WTC11 (cell line): ENCODE results near the gene OAS1. TPM values are rescaled to one million over a fixed set of nuclear protein-coding genes. Genes with fewer than 3 reads are reported as not detected.

ENCODE experiments used
- ATAC-seq: fragments of 200-7000 bp; cut with Tn5 transposase; 2 replicates; pipeline ENCODE4 v1.10.0; 2021; ENCODE audit warnings: mild to moderate bottlenecking, moderate library complexity
- CTCF ChIA-PET: fragments of 300-600 bp; sonication (Branson Sonifier 250); formaldehyde crosslinking; loops from one replicate; lab custom pipeline; 2021; ENCODE audit warnings: antibody characterized with exemption; lab: Charles Lee
- POLR2A ChIA-PET: fragments of 350-600 bp; sonication (Branson Sonifier 250); formaldehyde crosslinking; loops from one replicate; lab custom pipeline; 2021; ENCODE audit warnings: antibody characterized with exemption; lab: Charles Lee
- DNase-seq: peaks from one replicate; pipeline ENCODE4 v3.0.0; 2021; ENCODE audit warnings: low spot score
- H3K27ac Mint-ChIP-seq: 2 replicates; pipeline ENCODE4 v1.8.0; 2021; ENCODE audit warnings: mixed read lengths
- H3K27me3 Mint-ChIP-seq: 2 replicates; pipeline ENCODE4 v1.8.0; 2021; ENCODE audit warnings: low read depth, mild to moderate bottlenecking, moderate library complexity, mixed read lengths
- H3K36me3 Mint-ChIP-seq: 2 replicates; pipeline ENCODE4 v1.8.0; 2021; ENCODE audit warnings: mixed read lengths
- H3K4me1 Mint-ChIP-seq: 2 replicates; pipeline ENCODE4 v1.8.0; 2022; ENCODE audit warnings: mixed read lengths
- H3K4me3 Mint-ChIP-seq: 2 replicates; pipeline ENCODE4 v1.8.0; 2021; ENCODE audit warnings: mild to moderate bottlenecking, moderate library complexity, mixed read lengths
- H3K9me3 Mint-ChIP-seq: 2 replicates; pipeline ENCODE4 v1.8.0; 2021; ENCODE audit warnings: mixed read lengths
- ARID4B ChIP-seq: sonication (generic); formaldehyde crosslinking; IDR thresholded peaks from 2 replicates; pipeline ENCODE4 v1.8.0; 2023; ENCODE audit warnings: missing genetic modification reagents, mild to moderate bottlenecking, borderline replicate concordance
- CREM ChIP-seq: sonication (generic); formaldehyde crosslinking; IDR thresholded peaks from 2 replicates; pipeline ENCODE4 v1.8.1; 2022; ENCODE audit warnings: mild to moderate bottlenecking, missing genetic modification reagents, moderate library complexity
- E2F5 ChIP-seq: sonication (generic); formaldehyde crosslinking; IDR thresholded peaks from 2 replicates; pipeline ENCODE4 v1.8.1; 2022; ENCODE audit warnings: mild to moderate bottlenecking, moderate library complexity, missing genetic modification reagents
- FOXP1 ChIP-seq: sonication (generic); formaldehyde crosslinking; IDR thresholded peaks from 2 replicates; pipeline ENCODE4 v1.8.0; 2022; ENCODE audit warnings: missing genetic modification reagents, mild to moderate bottlenecking, moderate library complexity, borderline replicate concordance
- NFATC4 ChIP-seq: fragments of 250-450 bp; sonication (Bioruptor Pico); IDR thresholded peaks from 2 replicates; pipeline ENCODE4 v1.9.0; 2021; ENCODE audit warnings: mild to moderate bottlenecking
- NR3C1 ChIP-seq: sonication (generic); formaldehyde crosslinking; conservative IDR thresholded peaks from 2 replicates; pipeline ENCODE4 v1.8.1; 2023; ENCODE audit warnings: low read depth, mild to moderate bottlenecking, missing genetic modification reagents
- SMAD4 ChIP-seq: sonication (generic); formaldehyde crosslinking; IDR thresholded peaks from 2 replicates; pipeline ENCODE4 v1.8.0; 2022; ENCODE audit warnings: mild to moderate bottlenecking, missing genetic modification reagents
- ZNF138 ChIP-seq: sonication (generic); formaldehyde crosslinking; conservative IDR thresholded peaks from 2 replicates; pipeline ENCODE4 v1.8.1; 2022; ENCODE audit warnings: mild to moderate bottlenecking, moderate library complexity, missing genetic modification reagents
- ZNF281 ChIP-seq: sonication (generic); formaldehyde crosslinking; IDR thresholded peaks from 2 replicates; pipeline ENCODE4 v1.8.0; 2023; ENCODE audit warnings: mild to moderate bottlenecking, missing genetic modification reagents
- ZNF423 ChIP-seq: fragments of 250-450 bp; sonication (Bioruptor Pico); IDR thresholded peaks from 2 replicates; pipeline ENCODE4 v2.1.2; 2022; ENCODE audit warnings: mild to moderate bottlenecking, moderate library complexity
- total RNA-seq: library from RNA; stranded (reverse); gene quantifications from 3 replicates; pipeline ENCODE4 v1.2.3, GENCODE V29; 2021
- TF ChIP-seq, protein P1 (sequence below): sonication (generic); formaldehyde crosslinking; IDR thresholded peaks from 2 replicates; pipeline ENCODE4 v1.8.0; 2022; ENCODE audit warnings: mild to moderate bottlenecking, missing genetic modification reagents
- TF ChIP-seq, protein P2 (sequence below): sonication (generic); formaldehyde crosslinking; IDR thresholded peaks from 2 replicates; pipeline ENCODE4 v1.8.0; 2022; ENCODE audit warnings: mild to moderate bottlenecking, missing genetic modification reagents
- TF ChIP-seq, protein P3 (sequence below): sonication (generic); formaldehyde crosslinking; IDR thresholded peaks from 2 replicates; pipeline ENCODE4 v1.8.1; 2023; ENCODE audit warnings: mild to moderate bottlenecking, missing genetic modification reagents, moderate library complexity
- TF ChIP-seq, protein P4 (sequence below): sonication (generic); formaldehyde crosslinking; IDR thresholded peaks from 2 replicates; pipeline ENCODE4 v1.8.1; 2022; ENCODE audit warnings: missing genetic modification reagents, borderline replicate concordance
- TF ChIP-seq, protein P5 (sequence below): sonication (generic); formaldehyde crosslinking; IDR thresholded peaks from 2 replicates; pipeline ENCODE4 v1.8.1; 2022; ENCODE audit warnings: low read depth, missing genetic modification reagents, borderline replicate concordance
- TF ChIP-seq, protein P6 (sequence below): sonication (generic); formaldehyde crosslinking; conservative IDR thresholded peaks from 2 replicates; pipeline ENCODE4 v1.8.1; 2022; ENCODE audit warnings: mild to moderate bottlenecking, missing genetic modification reagents

OAS1 gene
- total RNA-seq, 1 experiment from 2014 or later: 0.24 TPM

GRCh38 chr12:112937741-112938719 is 31.3 kb downstream of the OAS1 start, which contains the start of gene OAS3:
Gene OAS3, plus strand, starts transcription at chr12:112938474. Its CDS starts 57 bp downstream, at chr12:112938531.
- DNase-seq (peak; percentile 41), ATAC-seq (peak; percentile 67)
- Mint-ChIP-seq H3K9me3 (no peaks in the 10 kb centered on the region; the same call in 1 of the 2 replicates), H3K36me3 (no peaks in the 10 kb centered on the region), H3K4me3 (peak within 1 kb of the TSS; percentile 69), H3K4me1 (peaks cover 9% of the 10 kb centered on the region), H3K27ac (no peak within 1 kb of the TSS), H3K27me3 (peaks cover 24% of the 10 kb centered on the region)
- peak; percentile 53; the same call in 1 of the 2 replicates for TF ChIP-seq FOXP1 (CRISPR knock-in tag)
- no peak for TF ChIP-seq ZNF138 (CRISPR knock-in tag)
- TF ChIP-seq, protein P1, sequence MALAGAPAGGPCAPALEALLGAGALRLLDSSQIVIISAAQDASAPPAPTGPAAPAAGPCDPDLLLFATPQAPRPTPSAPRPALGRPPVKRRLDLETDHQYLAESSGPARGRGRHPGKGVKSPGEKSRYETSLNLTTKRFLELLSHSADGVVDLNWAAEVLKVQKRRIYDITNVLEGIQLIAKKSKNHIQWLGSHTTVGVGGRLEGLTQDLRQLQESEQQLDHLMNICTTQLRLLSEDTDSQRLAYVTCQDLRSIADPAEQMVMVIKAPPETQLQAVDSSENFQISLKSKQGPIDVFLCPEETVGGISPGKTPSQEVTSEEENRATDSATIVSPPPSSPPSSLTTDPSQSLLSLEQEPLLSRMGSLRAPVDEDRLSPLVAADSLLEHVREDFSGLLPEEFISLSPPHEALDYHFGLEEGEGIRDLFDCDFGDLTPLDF: peak; percentile 18; the same call in 1 of the 2 replicates
- TF ChIP-seq ZNF423: no peak
- TF ChIP-seq, protein P2, sequence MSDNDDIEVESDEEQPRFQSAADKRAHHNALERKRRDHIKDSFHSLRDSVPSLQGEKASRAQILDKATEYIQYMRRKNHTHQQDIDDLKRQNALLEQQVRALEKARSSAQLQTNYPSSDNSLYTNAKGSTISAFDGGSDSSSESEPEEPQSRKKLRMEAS (CRISPR knock-in tag): no peak
- TF ChIP-seq, protein P3, sequence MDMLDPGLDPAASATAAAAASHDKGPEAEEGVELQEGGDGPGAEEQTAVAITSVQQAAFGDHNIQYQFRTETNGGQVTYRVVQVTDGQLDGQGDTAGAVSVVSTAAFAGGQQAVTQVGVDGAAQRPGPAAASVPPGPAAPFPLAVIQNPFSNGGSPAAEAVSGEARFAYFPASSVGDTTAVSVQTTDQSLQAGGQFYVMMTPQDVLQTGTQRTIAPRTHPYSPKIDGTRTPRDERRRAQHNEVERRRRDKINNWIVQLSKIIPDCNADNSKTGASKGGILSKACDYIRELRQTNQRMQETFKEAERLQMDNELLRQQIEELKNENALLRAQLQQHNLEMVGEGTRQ: no peak
- TF ChIP-seq NFATC4: no peak
- no peak for TF ChIP-seq SMAD4
- CTCF ChIA-PET: interaction anchor here (1.3 to 2.1 kb wide), 2 partner anchors 38 to 55 kb away, joined by 5 to 8 read pairs; no protein-coding TSS in a partner anchor
- POLR2A ChIA-PET: interaction anchor here (1.1 kb wide), 1 partner anchor 38 kb away, joined by 3 read pairs; no protein-coding TSS in a partner anchor

GRCh38 chr12:112938751-112939150 is 32.0 kb downstream of the OAS1 start:
- DNase-seq (no peak), ATAC-seq (no peak)
- H3K27me3 Mint-ChIP-seq: peaks cover 24% of the 10 kb centered on the region
- H3K4me1 Mint-ChIP-seq: peaks cover 7% of the 10 kb centered on the region
- no peak overlapping the region for H3K27ac Mint-ChIP-seq
- ChIA-PET CTCF (interaction anchor here (1.3 to 2.1 kb wide), 2 partner anchors 38 to 54 kb away, joined by 5 to 8 read pairs; no protein-coding TSS in a partner anchor), POLR2A (no interaction called here)
- H3K9me3 Mint-ChIP-seq: no peaks in the 10 kb centered on the region; the same call in 1 of the 2 replicates
- H3K4me3 Mint-ChIP-seq: peak overlapping the region; percentile 69
- H3K36me3 Mint-ChIP-seq: no peaks in the 10 kb centered on the region
- no peak for TF ChIP-seq FOXP1 (CRISPR knock-in tag)
- TF ChIP-seq, protein P4, sequence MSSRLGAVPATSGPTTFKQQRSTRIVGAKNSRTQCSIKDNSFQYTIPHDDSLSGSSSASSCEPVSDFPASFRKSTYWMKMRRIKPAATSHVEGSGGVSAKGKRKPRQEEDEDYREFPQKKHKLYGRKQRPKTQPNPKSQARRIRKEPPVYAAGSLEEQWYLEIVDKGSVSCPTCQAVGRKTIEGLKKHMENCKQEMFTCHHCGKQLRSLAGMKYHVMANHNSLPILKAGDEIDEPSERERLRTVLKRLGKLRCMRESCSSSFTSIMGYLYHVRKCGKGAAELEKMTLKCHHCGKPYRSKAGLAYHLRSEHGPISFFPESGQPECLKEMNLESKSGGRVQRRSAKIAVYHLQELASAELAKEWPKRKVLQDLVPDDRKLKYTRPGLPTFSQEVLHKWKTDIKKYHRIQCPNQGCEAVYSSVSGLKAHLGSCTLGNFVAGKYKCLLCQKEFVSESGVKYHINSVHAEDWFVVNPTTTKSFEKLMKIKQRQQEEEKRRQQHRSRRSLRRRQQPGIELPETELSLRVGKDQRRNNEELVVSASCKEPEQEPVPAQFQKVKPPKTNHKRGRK (CRISPR knock-in tag): no peak
- TF ChIP-seq ARID4B (CRISPR knock-in tag): no peak
- TF ChIP-seq, protein P5, sequence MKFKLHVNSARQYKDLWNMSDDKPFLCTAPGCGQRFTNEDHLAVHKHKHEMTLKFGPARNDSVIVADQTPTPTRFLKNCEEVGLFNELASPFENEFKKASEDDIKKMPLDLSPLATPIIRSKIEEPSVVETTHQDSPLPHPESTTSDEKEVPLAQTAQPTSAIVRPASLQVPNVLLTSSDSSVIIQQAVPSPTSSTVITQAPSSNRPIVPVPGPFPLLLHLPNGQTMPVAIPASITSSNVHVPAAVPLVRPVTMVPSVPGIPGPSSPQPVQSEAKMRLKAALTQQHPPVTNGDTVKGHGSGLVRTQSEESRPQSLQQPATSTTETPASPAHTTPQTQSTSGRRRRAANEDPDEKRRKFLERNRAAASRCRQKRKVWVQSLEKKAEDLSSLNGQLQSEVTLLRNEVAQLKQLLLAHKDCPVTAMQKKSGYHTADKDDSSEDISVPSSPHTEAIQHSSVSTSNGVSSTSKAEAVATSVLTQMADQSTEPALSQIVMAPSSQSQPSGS (CRISPR knock-in tag): no peak
- no peak for TF ChIP-seq E2F5 (CRISPR knock-in tag)
- TF ChIP-seq NR3C1 (CRISPR knock-in tag): no peak
- no peak for TF ChIP-seq ZNF281 (CRISPR knock-in tag)
- TF ChIP-seq, protein P6, sequence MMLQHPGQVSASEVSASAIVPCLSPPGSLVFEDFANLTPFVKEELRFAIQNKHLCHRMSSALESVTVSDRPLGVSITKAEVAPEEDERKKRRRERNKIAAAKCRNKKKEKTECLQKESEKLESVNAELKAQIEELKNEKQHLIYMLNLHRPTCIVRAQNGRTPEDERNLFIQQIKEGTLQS (CRISPR knock-in tag): no peak
- no peak for TF ChIP-seq CREM (CRISPR knock-in tag)
